ENCODE data around the gene NTPCR. TPM values are rescaled to one million over a fixed set of nuclear protein-coding genes. Genes with fewer than 3 reads are reported as not detected.
A peak's percentile ranks its signal among the peaks of the same experiment; 100 is the strongest.
"Not testable (repeated sequence)": the region's sequence is repeated elsewhere in the genome, so short reads cannot be mapped to it uniquely, and the experiment has no call there.

The NTPCR gene
- total RNA-seq, 1 donor from 2014 or later: 30.2 TPM

DNA sequence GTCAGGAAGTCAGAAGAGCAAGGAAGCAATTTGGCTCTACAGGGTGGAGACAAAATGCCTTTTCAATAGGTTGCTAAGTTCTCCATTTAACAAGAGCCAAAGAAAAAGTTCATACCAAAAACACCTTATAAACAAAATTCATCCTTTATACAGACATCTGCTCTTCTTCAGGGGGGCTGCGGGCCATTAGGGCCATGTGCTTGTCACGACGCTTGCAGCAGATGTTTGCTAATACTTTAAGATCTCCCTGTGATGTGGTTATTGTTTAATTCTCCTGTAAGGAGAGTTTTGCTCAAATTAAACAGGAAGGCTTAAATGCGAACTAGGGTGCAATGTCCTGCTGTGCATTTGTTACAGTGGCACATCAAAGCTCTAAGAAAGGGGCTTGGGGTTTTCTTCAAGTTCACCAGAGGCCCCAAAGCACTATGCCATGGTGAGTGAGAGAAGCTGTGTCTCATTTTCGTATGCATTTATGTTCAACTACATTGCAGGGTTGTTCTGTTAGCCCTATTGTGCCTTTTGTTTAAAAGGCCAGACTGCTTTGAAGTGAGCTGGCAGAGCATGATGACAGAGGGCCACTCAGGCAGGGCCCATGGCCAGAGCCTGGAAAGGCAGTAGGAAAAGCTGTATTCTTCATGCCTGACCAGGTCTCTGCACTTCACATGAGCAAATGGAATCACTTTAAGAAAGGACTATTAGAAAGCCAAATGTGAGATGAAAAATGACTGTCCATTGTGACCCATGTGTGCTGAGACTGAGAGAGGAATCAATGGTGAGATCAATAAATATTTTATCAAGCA is 24.8 kb upstream of the NTPCR start:
- no peak for DNase-seq (ENCODE audit: low read depth)

DNA sequence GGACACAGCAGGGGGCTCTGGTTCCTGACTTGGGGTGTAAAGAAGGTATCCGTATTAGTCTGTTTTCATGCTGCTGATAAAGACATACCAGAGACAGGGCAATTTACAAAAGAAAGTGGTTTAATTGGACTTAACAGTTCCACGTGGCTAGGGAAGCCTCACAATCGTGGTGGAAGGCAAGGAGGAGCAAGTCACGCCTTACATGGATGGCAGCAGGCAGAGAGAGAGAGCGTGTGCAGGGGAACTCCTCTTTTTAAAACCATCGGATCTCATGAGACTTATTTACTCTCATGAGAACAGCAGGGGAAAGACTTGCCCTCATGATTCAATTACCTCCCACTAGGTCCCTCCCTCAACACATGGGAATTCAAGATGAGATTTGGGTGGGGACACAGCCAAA is 23.2 kb upstream of the NTPCR start:
- DNase-seq (ENCODE audit: low read depth): not testable (repeated sequence)

DNA sequence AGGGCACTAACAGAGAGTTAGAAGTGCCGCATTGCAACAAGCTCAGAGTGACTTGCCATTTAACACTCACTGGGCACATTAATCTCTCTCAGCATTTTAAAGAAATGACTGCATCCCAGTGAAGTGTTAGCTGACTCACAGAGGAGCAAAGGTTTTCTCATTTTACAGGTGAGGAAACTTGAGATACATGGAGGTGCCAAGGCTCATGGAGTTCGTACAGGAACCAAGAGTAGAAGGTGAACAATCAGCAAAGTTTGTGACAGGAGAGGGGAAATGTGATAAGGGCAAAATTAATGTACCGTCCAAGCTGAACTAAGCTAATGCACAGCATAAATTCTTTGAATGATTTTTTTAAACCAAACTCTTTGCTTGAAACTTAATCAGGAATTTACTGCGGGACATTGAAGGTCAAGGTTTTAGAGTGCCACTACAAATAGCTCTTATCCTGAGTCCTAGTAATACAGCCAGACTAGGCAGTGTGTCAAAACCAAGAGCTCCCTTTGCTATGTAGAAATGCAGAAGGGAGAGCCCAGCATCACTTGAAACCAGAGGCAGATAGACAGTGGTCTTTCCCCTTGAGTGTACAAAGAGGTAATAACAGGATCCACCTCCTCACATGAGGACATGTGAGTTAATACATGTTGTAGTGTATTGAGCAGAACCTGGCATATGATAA is 22.4 kb upstream of the NTPCR start:
- DNase-seq (ENCODE audit: low read depth): no peak

DNA sequence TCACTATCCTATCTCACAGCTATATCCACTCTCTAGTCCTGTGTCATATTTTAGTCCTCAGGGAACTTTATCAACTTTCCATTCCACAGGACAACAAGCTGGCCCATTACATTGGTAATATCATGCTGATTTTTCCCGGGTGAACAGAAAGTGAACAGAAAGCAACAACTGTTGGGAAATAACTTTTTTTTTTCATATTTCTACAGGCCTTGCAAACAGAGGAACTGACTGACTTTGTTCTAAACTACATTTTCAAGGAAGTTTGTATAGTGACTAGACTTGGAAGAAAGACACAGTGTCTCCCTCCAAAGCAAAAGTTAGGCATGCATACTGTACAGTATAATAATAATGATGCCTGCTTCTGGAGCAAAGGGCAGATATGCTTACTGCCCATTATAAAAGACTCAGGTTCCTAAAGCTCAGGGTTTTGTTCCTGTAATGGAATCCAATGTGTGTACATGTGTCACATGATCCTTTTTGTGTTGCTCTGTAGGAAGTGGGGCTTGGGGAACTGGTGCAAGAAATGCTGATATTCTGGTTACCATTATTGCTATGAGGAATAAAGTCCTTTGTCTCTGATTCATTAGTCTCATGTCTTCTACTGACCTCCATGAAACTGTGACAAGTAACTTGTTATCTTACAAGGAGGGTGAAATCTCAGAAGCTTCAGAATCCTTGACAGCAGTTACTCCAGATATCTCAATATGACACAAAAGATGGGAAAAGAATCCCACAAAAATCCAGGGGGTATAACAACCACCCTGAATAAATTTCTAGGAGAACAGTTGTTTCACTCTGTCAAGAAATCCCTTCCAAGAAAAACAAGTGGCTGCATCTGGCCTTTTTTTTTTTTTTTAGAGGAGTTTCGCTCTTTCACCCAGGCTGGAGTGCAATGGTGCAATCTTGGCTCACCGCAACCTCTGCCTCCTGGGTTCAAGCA is 17.7 kb upstream of the NTPCR start:
- peak; percentile 58 for DNase-seq (ENCODE audit: low read depth)

DNA sequence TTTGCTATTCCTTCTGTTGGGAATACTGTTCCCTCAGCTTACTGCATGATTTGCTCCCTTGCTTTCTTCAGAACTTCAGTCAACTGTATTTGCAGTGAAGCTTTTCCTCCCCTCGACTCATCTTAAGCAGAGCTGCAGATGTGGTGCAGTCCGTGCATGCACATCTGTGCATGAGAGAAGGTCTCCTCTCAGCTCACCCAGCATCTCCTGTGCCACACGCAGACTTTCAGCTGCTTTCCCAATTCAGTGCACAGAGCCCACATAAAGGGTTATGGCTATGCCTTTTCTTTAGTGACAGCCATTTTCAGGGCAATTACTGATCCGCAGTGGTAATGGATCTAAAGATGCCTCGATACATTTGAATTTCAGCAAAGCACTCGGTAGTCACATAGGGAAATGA is 13.5 kb upstream of the NTPCR start:
- DNase-seq (ENCODE audit: low read depth): no peak

DNA sequence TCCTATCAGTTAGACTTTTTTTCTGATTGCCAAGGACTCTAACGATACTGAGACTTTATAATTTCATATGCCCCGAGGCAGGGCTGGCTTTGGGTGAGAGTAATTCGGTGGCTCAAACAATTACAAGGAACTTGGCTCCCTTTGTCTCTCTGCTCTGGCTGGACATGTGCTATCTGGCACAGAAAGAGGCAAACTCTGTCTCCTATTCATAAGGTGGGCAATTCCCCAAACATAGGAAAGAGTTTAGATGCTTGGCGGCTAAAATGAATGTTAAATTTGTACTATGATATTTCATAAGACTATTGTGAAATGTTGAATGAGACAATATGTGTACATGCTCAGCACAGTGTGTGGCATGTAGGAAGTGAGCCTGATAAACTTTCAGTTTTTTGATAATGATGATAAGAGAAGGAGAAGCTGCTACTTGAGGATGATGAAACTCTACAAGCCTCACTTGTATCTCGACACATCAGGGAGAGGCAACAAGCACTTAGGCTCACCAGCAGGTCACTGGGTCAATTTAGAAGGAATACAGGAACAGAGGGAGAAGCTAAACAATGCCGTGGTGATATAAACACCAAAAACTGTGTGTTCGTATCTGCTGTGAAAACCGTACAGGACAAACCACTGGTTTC is 12.6 kb upstream of the NTPCR start:
- DNase-seq (ENCODE audit: low read depth): no peak

DNA sequence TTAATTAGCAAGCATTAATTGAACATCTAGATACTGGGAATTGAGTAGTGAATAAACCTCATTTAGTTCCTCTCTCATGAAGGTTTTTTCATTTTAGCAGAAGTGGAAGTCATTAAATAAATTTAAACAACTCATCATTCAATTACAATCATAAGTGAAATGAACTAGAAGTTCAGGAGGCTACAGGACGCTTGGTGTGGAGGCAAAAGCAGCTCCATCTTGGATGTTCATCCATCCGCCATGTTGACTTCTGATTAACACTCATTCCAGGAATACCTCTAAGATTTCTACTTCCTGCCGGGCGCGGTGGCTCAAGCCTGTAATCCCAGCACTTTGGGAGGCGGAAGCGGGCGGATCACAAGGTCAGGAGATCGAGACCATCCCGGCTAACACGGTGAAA is 11.5 kb upstream of the NTPCR start:
- DNase-seq (ENCODE audit: low read depth): no peak

DNA sequence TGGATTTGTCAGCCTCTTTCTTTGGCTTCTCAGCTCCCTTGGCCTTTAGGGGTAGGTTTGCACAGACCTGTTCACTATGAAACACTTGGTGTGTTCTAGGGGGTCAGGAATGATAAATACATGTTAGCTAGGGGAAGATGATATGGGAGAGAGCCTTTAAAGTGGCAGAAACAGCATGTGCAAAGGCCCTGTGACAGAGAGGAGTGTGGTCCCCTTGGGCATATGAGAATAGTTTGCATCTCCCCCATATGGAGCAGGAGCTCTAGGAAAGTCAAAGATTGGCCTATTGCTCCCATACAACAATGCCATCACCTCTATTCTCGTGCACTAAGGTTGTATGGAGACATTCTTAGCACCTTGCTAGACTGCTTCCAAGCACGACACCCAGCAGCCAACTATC is 10.7 kb upstream of the NTPCR start:
- no peak for DNase-seq (ENCODE audit: low read depth)

DNA sequence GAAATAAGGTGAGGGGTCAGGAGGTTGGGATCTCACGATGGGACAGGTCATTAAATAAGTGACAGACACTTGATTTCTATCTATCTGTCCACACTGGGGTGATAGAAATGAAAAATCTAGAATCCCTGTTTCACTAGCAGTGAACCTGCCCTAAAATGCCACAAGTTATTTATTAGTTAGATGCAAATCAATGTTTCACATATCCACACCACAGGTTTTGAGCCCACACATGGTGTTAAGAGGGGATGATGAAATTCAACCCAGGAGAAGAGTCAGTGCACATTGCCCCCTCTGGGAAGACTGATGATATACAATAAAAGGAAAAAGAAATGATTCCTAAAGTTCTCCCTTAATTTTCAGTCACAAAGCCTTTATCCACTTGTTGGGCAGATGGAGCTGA is 10.1 kb upstream of the NTPCR start:
- no peak for DNase-seq (ENCODE audit: low read depth)

DNA sequence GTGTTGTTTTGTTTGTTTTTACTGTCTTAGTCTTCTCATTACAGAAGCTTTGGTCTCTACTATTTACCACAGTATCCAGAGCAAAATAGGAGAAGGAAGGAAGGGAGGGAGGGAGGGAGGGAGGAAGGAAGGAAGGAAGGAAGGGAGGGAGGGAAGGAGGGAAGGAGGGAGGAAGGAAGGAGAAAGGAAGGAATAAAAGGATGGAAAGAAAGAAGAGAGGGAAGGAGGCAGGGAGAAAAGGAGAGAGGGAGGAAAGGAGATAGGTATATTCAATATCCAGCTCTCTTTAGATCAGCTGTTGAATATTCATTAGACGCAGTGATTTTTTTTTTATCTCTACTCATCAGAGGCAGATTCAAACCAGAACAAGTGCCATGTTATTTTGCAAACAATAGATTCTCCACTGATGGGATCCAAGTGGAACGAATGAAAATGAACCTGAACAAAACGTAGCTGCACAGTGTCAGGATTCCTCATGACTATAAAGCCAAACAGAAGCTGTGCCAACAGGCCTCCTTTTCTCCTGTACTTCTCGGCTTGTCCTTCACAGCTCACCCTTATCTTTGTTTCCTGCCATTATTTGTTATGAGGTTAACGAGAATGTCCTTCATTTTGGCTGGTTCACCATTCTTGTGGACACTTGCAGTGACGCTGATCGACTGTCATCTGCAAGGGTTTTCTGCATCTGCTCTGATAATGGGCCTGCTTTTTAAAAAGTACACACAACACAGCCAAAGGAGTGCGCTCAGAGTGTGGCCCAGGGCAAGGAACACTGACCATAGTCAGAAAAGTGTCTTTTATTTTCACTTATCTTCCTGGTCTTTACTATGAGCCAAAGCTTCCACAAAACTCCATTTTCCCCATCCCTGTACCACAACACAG is 7.8 kb upstream of the NTPCR start:
- DNase-seq (ENCODE audit: low read depth): no peak

DNA sequence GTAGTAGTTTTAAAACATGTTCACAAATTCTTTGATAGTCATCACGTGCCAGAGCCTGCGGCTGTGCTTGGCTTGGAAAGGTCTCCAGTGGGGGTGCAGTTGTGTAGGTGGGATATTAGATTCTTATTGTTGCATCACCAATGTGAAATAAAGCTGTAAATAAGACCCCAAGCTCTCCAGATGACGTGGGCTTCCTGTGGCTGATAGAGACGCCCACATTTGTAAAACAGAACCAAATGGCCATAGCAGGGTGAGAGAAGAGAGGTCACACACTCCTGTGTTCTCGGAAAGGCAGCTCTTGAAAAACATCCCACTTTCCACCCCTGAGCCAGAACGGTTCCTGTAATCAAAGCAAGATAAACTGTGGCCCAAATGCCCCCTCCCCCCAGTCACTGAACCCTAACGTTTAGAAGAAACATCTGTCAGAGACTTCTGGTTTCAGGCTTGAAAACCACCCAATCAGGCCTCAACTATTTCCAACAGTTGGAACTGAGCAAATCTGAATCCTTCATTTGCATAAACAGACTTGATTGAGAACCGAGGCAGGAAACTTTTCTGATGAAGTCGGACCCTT is 6.6 kb upstream of the NTPCR start:
- no peak for DNase-seq (ENCODE audit: low read depth)

DNA sequence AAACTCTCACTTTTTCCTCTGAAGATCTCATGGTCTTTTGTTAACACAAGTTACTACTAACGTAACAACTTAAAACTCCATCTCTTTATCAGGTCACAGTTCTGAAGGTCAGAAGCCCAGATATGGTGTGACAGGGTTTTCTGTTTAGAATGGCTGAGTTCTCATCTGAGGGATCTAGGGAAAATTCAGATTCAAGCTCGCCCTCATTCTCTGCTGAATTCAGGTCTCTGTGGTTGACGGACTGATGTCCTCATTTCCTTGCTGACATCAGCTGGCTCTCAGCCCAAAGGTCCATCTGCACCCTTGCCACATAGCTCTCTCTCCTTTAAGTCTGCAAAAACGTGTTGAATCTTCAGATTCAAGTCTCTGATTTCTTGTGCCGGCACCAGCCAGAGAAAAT is 6.1 kb upstream of the NTPCR start:
- no peak for DNase-seq (ENCODE audit: low read depth)

DNA sequence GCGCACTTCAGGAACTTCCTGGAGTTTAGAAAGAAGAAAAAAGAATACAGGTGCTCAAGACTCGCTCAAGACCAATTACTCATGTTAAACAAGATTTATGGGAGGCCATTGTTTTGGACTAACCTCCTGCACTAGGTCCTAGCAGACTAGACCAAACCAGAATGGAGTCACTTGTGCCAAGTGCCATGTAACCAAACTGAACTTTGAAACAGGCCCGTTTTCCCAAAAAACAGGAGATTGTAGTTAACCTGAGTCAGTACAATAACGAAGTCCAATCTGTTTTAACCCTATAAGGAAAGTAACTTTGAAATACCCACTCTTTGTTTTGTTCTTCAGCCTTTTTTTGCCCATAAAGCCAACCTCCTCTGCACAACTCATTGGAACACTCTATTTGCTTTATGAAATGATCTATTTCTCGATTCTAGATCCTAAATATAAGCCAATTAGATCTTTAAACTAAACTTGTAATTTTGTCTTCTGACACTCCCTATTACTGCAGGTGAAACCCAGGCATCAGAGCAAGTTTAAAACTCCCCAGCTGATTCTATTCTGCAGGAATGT is 695 bp upstream of the NTPCR start:
- no peak for DNase-seq (ENCODE audit: low read depth)

DNA sequence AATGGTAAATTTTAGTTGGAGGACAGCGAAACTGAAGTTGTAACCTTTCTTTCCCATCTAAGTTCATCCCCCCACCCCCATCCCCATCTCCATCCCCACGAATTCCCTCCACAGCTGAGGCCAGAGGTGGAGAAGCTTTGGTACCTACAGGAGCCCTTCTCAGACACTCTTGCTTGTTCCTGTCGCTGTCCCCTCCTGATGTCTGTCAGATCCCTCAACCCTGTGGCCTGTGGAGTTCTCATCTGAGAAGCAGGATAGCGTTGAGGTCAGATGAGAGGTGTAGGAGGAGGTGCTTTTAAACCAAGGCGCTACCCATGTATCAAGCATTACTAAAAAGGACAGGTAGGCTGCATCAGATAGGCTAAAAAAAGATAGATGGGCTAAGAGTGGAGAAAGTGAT is 769 bp downstream of the NTPCR start:
- DNase-seq (ENCODE audit: low read depth): no peak

DNA sequence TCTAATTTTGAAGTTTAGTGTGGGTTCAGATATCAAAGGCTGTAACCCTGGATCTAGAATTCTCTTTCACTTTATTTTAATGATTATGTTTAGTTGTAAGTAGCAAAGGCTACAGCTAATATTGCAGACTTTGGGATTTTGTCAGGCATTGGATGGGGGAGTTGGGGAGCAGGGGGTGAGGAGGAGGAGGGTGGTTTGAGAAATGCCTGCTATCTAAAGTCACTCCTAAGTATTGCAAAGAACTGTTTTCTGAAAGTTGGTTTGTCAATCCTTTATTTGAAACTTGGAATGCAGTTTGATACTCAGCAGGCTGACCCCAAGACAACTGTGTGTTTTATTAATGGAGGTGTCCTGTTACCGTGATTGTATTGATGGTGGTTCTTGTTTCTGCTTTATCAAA is 1.2 kb downstream of the NTPCR start:
- no peak for DNase-seq (ENCODE audit: low read depth)

DNA sequence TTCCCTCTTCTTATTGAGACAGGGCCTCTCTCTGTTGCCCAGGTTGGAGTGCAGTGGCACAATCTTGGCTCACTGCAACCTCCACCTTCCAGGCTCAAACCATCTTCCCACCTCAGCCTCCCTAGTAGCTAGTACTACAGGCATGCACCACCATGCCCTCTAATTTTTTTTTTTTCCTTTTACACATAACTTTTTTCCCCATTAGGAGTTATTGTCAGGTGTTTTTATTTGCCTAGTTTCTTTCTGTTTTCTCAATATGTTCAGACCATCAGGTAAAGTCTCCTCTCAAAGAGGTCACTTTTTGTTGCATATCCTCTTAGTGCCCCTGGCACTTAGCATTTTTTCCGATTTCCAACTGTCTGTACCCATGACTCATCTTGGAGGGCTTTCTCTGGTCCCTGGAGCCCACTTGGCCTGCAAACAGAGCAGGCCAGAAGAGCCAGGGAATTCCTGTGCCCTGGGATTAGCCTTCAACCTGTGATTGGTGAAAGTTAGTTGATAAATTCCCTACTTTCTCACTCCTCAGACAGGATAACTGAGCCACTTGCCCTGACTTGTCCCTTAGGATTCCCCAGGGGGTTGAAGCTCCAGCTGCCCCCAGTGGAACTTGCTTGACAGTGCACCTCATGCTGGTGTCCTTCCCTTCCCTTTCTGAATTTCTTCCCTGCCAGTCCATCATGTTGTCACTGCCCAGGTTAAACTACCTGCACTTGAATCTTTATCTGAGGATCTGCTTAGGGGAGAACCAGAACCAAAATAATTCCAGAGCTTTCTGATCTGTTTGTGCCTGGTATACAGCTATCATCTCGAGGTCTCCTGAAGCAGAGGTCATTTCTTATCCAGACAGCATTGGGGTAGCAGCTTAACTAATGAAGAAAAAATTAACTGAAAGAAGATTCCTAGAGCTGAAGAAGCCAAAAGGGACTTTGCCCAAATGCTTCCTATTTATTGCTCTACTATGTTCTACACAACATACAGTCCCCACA is 2.4 kb downstream of the NTPCR start:
- peak; percentile 69 for DNase-seq (ENCODE audit: low read depth)

DNA sequence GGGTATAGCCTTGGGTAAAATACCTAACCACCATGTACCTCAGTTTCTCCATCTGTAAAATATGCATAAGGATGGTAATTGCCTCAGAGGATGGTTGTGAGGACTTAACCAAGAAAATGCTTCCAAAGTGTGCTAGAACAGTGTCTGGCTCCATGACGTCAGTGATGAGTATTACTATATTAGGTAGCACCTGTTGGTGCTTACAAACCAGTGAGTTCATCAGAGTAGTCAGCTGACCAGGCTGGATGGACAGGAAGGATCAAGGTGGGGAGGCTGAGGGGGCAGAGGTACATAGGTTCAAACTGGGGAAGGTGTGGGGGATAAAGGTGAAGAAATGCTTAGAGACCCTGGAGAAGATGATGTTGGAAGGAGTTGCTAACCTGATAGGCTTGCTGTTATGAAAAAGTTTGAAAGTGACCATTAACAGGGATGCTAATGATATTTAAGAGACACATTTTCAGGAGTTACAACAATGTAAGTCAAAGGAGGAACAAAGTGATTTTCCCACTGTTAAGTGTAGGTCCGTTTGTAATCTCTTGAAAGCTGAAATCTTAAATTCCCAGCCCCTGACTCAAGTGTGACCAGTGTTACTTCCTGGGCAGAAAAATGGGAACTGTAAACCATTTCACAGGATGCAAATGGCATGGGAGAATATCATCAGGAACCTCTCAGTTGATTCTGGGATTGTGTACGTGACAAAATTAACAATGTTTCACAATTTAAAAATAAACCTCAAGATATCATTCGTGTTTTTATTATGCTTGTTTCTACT is 4.4 kb downstream of the NTPCR start:
- no peak for DNase-seq (ENCODE audit: low read depth)

DNA sequence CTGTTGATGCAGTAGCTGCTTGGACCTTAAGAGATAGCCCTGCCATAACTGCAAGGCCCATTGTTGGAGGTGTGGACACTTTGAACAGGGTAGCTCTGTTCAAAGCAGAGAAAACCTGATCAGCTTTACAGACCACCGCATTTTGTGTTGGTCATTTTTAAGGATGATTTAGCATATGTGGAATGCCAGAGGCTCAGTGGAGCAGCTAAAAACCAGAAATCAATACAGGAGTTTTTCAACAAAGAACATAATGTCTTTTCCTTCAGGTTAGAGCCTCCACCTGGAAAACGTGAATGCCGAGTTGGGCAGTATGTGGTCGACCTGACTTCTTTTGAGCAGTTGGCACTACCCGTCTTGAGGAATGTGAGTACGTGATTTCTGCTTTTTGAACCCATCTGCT is 5.7 kb downstream of the NTPCR start:
- no peak for DNase-seq (ENCODE audit: low read depth)
